Neural cell (in vitro differentiated cells): ENCODE measurements around the gene LRRC42. TPM values are rescaled to one million over a fixed set of nuclear protein-coding genes. Genes with fewer than 3 reads are reported as not detected.

Experiments used
- H2AFZ ChIP-seq: fragments of 200-600, 300-800 bp; sonication (generic), shearing (Covaris generic); 2 replicates; pipeline ENCODE4 v1.6.0; 2014; ENCODE audit warnings: low read depth, mild to moderate bottlenecking, antibody characterized with exemption, low read length, moderate library complexity
- H3F3A ChIP-seq: fragments of 200-600 bp; shearing (Covaris generic); 2 replicates; pipeline ENCODE4 v1.6.1; 2016; ENCODE audit warnings: mild to moderate bottlenecking, moderate library complexity, mixed read lengths, antibody characterized with exemption, low read length; ENCODE audit not compliant: insufficient read depth, poor library complexity, severe bottlenecking
- H3K27ac ChIP-seq: fragments of 200-600, 300-800 bp; sonication (generic), shearing (Covaris generic); 2 replicates; pipeline ENCODE4 v1.5.1; 2014; ENCODE audit warnings: mild to moderate bottlenecking, low read length, moderate library complexity
- H3K27me3 ChIP-seq: fragments of 300-800, 200-600 bp; sonication (generic), shearing (Covaris generic); 2 replicates; pipeline ENCODE4 v1.6.0; 2014; ENCODE audit warnings: mild to moderate bottlenecking, low read depth, low read length, moderate library complexity; ENCODE audit not compliant: insufficient read depth
- H3K36me3 ChIP-seq: fragments of 300-800, 200-600 bp; sonication (generic), shearing (Covaris generic); 2 replicates; pipeline ENCODE4 v1.5.1; 2014; ENCODE audit warnings: mild to moderate bottlenecking, antibody characterized with exemption, low read length, moderate library complexity; ENCODE audit not compliant: insufficient read depth
- H3K4me2 ChIP-seq: fragments of 300-800, 200-600 bp; sonication (generic), shearing (Covaris generic); 2 replicates; pipeline ENCODE4 v1.6.0; 2014; ENCODE audit warnings: mild to moderate bottlenecking, low read length
- H3K4me3 ChIP-seq: fragments of 300-800, 200-600 bp; sonication (generic), shearing (Covaris generic); 2 replicates; pipeline ENCODE4 v1.5.1; 2014; ENCODE audit warnings: mild to moderate bottlenecking, low read length, moderate library complexity
- H3K79me2 ChIP-seq: fragments of 200-600 bp; shearing (Covaris generic); replicated peaks from 2 replicates; pipeline ENCODE4 v1.6.0; 2014; ENCODE audit warnings: mild to moderate bottlenecking, low read length, moderate library complexity; ENCODE audit not compliant: insufficient read depth
- H3K9ac ChIP-seq: fragments of 300-800, 200-600 bp; sonication (generic), shearing (Covaris generic); 2 replicates; pipeline ENCODE4 v1.6.1; 2016; ENCODE audit warnings: mild to moderate bottlenecking, low read length, mixed read lengths
- H3K9me2 ChIP-seq: fragments of 200-600 bp; shearing (Covaris generic); 2 replicates; pipeline ENCODE4 v1.6.1; 2016; ENCODE audit warnings: mild to moderate bottlenecking, low read length, mixed read lengths; ENCODE audit not compliant: insufficient read depth
- H3K9me3 ChIP-seq: fragments of 200-600, 300-800 bp; sonication (generic), shearing (Covaris generic); 2 replicates; pipeline ENCODE4 v1.6.1; 2016; ENCODE audit warnings: mild to moderate bottlenecking, mixed run types, low read length, moderate library complexity, mixed read lengths
- H4K20me1 ChIP-seq: fragments of 200-600 bp; shearing (Covaris generic); 2 replicates; pipeline ENCODE4 v1.6.1; 2016; ENCODE audit warnings: mild to moderate bottlenecking, mixed run types; ENCODE audit not compliant: insufficient read depth
- EP300 ChIP-seq: fragments of 450-650 bp; conservative IDR thresholded peaks from 2 replicates; pipeline ENCODE4 v1.6.1; 2014; ENCODE audit warnings: antibody characterized with exemption, mild to moderate bottlenecking, moderate library complexity; ENCODE audit not compliant: poor library complexity, severe bottlenecking
- EZH2 ChIP-seq: fragments of 200-600, 300-800 bp; shearing (Covaris generic), sonication (generic); IDR thresholded peaks from 2 replicates; pipeline ENCODE4 v1.6.1; 2014; ENCODE audit warnings: antibody characterized with exemption, low read length, borderline replicate concordance, mild to moderate bottlenecking; ENCODE audit not compliant: insufficient read depth, poor library complexity, severe bottlenecking
- MXI1 ChIP-seq: fragments of 450-650 bp; conservative IDR thresholded peaks from 2 replicates; pipeline ENCODE4 v1.6.1; 2014; ENCODE audit warnings: antibody characterized with exemption, mild to moderate bottlenecking; ENCODE audit not compliant: poor library complexity, severe bottlenecking
- POLR2AphosphoS5 ChIP-seq: IDR thresholded peaks from 2 replicates; pipeline ENCODE4 v1.6.1; 2012
- RAD21 ChIP-seq: fragments of 450-650 bp; conservative IDR thresholded peaks from 2 replicates; pipeline ENCODE4 v1.6.1; 2014; ENCODE audit warnings: antibody characterized with exemption, mild to moderate bottlenecking, moderate library complexity
- SMC3 ChIP-seq: fragments of 450-650 bp; conservative IDR thresholded peaks from 2 replicates; pipeline ENCODE4 v1.6.1; 2014; ENCODE audit warnings: antibody characterized with exemption, mild to moderate bottlenecking, moderate library complexity; ENCODE audit not compliant: poor library complexity
- TAF1 ChIP-seq: IDR thresholded peaks from 2 replicates; pipeline ENCODE4 v1.6.1; 2012; ENCODE audit warnings: low read depth
- polyA plus RNA-seq: library from polyadenylated mRNA; depleted of rRNA; stranded (reverse); fragments of >200 nt; gene quantifications from 2 replicates; pipeline ENCODE4 v1.2.3, GENCODE V29; 2014
- TF ChIP-seq, protein P1 (sequence below): fragments of 450-650 bp; IDR thresholded peaks from 2 replicates; pipeline ENCODE4 v1.5.1; 2014; ENCODE audit warnings: antibody characterized with exemption, mild to moderate bottlenecking, moderate library complexity; ENCODE audit not compliant: poor library complexity, severe bottlenecking
- TF ChIP-seq, protein P2 (sequence below): IDR thresholded peaks from 2 replicates; pipeline ENCODE4 v1.6.1; 2012; ENCODE audit warnings: borderline replicate concordance

The LRRC42 gene
- polyA plus RNA-seq, 1 donor from 2014 or later, result 23.9 TPM

DNA sequence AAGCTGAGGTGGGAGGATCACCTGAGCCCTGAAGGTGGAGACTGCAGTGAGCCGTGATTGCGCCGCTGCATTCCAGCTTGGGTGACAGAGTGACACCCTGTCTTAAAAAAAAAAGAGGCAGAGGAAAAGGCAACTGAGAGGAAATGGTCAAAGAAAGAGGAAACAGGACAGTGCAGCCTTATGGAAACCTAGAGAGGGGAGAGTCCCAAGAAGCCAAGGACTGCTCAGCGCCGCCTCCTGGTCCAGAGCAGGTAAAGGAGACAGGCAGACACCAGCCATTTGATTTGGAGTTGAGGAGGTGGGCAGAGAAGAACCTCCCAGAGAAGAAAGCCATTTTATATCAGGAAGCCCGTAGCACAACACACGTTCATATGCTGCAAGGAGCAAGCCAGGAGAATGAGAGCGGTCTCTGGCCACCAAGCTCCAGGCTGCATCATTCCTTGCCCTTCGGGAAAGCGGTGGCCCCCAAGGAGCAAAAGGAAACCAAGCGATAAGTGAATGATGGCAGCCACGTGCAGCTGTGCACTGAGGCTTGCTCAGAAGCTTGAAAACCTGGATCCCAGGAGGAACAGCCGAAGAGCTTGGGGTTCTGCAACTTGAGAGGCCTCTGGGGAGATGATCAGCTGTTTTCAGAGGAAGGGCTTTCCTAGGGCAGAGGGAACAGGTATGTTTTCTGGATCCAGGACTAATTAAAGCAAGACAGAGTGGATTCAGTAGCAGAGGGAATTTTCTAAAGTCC lies 33.7 kb downstream of the LRRC42 start:
- Histone ChIP-seq H2AFZ (no peak overlapping the region), H3K9ac (no peak overlapping the region)
- TF ChIP-seq MXI1 (no peak), EP300 (no peak), POLR2AphosphoS5 (no peak), RAD21 (no peak), SMC3 (no peak), EZH2 (no peak), TAF1 (no peak)
- TF ChIP-seq, protein P1, sequence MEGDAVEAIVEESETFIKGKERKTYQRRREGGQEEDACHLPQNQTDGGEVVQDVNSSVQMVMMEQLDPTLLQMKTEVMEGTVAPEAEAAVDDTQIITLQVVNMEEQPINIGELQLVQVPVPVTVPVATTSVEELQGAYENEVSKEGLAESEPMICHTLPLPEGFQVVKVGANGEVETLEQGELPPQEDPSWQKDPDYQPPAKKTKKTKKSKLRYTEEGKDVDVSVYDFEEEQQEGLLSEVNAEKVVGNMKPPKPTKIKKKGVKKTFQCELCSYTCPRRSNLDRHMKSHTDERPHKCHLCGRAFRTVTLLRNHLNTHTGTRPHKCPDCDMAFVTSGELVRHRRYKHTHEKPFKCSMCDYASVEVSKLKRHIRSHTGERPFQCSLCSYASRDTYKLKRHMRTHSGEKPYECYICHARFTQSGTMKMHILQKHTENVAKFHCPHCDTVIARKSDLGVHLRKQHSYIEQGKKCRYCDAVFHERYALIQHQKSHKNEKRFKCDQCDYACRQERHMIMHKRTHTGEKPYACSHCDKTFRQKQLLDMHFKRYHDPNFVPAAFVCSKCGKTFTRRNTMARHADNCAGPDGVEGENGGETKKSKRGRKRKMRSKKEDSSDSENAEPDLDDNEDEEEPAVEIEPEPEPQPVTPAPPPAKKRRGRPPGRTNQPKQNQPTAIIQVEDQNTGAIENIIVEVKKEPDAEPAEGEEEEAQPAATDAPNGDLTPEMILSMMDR, result no peak
- TF ChIP-seq, protein P2, sequence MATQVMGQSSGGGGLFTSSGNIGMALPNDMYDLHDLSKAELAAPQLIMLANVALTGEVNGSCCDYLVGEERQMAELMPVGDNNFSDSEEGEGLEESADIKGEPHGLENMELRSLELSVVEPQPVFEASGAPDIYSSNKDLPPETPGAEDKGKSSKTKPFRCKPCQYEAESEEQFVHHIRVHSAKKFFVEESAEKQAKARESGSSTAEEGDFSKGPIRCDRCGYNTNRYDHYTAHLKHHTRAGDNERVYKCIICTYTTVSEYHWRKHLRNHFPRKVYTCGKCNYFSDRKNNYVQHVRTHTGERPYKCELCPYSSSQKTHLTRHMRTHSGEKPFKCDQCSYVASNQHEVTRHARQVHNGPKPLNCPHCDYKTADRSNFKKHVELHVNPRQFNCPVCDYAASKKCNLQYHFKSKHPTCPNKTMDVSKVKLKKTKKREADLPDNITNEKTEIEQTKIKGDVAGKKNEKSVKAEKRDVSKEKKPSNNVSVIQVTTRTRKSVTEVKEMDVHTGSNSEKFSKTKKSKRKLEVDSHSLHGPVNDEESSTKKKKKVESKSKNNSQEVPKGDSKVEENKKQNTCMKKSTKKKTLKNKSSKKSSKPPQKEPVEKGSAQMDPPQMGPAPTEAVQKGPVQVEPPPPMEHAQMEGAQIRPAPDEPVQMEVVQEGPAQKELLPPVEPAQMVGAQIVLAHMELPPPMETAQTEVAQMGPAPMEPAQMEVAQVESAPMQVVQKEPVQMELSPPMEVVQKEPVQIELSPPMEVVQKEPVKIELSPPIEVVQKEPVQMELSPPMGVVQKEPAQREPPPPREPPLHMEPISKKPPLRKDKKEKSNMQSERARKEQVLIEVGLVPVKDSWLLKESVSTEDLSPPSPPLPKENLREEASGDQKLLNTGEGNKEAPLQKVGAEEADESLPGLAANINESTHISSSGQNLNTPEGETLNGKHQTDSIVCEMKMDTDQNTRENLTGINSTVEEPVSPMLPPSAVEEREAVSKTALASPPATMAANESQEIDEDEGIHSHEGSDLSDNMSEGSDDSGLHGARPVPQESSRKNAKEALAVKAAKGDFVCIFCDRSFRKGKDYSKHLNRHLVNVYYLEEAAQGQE, result no peak

DNA sequence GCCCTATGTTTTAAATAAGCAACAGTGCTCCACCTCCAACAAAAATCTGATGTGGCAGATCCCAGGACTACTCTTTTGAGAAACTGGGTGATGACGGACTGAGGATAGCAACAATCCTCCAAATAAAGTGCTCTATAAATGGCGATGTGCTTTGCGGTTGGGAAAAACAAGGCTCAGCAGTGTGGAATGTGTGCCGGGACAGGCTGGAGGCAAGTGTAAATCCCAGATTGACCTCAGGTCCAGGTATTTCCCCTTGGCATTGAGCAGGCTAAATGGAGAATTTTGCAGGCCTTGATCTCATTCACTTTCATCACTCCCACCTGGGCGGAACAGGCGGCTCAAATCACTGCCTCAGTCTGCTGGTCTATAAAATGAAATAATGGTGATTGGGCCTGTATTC lies 35.1 kb downstream of the LRRC42 start:
- Histone ChIP-seq H2AFZ (no peak overlapping the region), H3K9ac (no peak overlapping the region), H3K9me3 (no peaks in the 10 kb centered on the region), H4K20me1 (no peaks in the 10 kb centered on the region), H3F3A (no peaks in the 10 kb centered on the region), H3K9me2 (no peaks in the 10 kb centered on the region), H3K79me2 (no peaks in the 10 kb centered on the region), H3K4me2 (no peak overlapping the region), H3K36me3 (no peaks in the 10 kb centered on the region), H3K4me3 (no peak overlapping the region), H3K27ac (no peak overlapping the region), H3K27me3 (no peaks in the 10 kb centered on the region)
- TF ChIP-seq MXI1, result no peak
- no peak for TF ChIP-seq RAD21
- TF ChIP-seq POLR2AphosphoS5, result no peak
- no peak for TF ChIP-seq EP300
- no peak for TF ChIP-seq EZH2
- TF ChIP-seq TAF1, result no peak
- TF ChIP-seq, protein P1, result no peak
- TF ChIP-seq, protein P2, result no peak
- TF ChIP-seq SMC3, result no peak

More for the DNA sequence above, 33.7 kb downstream of the LRRC42 start:
- Histone ChIP-seq H3K79me2 (no peaks in the 10 kb centered on the region), H3K27ac (no peak overlapping the region), H4K20me1 (no peaks in the 10 kb centered on the region), H3F3A (no peaks in the 10 kb centered on the region), H3K9me2 (no peaks in the 10 kb centered on the region), H3K4me2 (no peak overlapping the region), H3K4me3 (no peak overlapping the region), H3K9me3 (no peaks in the 10 kb centered on the region), H3K36me3 (no peaks in the 10 kb centered on the region), H3K27me3 (no peaks in the 10 kb centered on the region)
